B cell (primary cell): Measurements from ENCODE around the gene CISD1.

Experiments used
- CTCF ChIP-seq: fragments of 200-600 bp; IDR thresholded peaks from one replicate; pipeline ENCODE4 v1.8.0; 2022; ENCODE audit warnings: antibody characterized with exemption, mild to moderate bottlenecking
- EZH2 ChIP-seq: IDR thresholded peaks from 2 replicates; pipeline ENCODE4 v1.6.1; 2012; ENCODE audit warnings: borderline replicate concordance, low read depth, mild to moderate bottlenecking, moderate library complexity, low read length; ENCODE audit not compliant: insufficient read depth, poor library complexity, severe bottlenecking

DNA sequence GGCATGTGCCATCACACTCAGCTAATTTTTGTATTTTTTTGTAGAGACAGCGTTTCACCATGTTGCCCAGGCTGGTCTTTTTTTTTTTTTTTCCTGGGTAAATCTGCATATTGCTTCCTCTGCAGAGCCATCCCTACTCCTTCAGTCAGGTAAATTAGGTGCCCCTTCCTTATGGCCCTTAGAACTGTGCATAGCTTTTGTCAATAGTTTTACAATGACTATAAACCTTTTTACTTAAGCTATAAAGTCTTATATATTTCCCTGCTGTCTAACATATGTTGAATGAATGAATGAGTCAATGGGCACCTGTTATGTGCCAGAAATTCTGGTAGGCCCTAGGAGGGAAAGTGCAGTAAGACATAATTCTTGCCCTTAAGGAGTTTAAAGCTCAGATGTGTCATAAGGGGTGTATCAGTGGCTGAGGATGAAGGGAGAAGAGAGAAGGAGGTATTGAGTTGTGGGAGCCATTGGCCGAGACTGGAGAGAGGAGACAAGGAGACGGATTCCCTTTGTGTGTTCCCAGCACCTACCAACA is 35.2 kb downstream of the CISD1 start:
- TF ChIP-seq CTCF: no peak
- TF ChIP-seq EZH2: no peak
